Non-pigmented ciliary epithelial cell (primary cell): ENCODE data around the gene IFT122.
"Not testable (repeated sequence)": the region's sequence is repeated elsewhere in the genome, so short reads cannot be mapped to it uniquely, and the experiment has no call there.

Experiments
- DNase-seq: peaks from one replicate; pipeline ENCODE4 v3.0.0-alpha.2; 2010; ENCODE audit warnings: low read depth

IFT122 gene

DNA sequence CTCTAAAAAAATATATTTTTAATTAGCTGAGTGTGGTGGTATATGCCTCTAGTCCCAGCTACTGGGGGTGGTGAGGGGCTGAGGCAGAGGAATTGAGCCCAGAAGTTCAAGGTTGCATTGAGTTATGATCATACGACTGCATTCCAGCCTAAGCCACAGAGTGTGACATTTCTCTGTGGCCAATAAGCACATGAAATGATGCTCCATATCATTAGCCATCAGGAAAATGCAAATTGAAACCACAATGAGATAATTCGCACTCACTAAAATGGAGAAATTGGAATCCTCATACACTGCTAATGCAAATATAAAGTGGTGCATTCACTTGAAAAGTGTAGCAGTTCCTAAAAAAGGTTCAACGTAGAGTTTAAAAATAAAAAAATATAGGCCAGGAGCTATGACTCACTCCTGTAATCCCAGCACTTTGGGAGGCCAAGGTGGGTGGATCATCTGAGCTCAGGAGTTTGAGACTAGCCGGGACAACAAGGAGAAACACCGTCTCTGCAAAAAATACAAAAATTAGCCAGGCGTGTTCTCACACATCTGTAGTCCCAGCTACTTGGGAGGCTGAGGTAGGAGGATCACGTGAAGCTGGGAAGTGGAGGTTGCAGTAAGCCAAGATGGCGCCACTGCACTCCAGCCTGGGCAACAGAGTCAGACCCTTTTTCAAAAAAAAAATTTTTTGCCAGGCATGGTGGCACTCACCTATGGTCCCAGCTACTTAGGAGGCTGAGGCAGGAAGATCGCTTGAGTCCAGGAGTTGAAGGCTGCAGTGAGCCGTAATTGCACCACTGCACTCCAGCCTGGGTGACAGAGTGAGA lies 35.2 kb downstream of the IFT122 start:
- DNase-seq: no peak

- no peak for DNase-seq
These were observed 35.8 kb downstream of the IFT122 start for GRCh38 chr3:129475863-129476262.

- no peak for DNase-seq
These were observed 36.6 kb downstream of the IFT122 start for GRCh38 chr3:129476586-129476985.

GRCh38 chr3:129481225-129481765 lies 41.3 kb downstream of the IFT122 start:
- not testable (repeated sequence) for DNase-seq

DNA sequence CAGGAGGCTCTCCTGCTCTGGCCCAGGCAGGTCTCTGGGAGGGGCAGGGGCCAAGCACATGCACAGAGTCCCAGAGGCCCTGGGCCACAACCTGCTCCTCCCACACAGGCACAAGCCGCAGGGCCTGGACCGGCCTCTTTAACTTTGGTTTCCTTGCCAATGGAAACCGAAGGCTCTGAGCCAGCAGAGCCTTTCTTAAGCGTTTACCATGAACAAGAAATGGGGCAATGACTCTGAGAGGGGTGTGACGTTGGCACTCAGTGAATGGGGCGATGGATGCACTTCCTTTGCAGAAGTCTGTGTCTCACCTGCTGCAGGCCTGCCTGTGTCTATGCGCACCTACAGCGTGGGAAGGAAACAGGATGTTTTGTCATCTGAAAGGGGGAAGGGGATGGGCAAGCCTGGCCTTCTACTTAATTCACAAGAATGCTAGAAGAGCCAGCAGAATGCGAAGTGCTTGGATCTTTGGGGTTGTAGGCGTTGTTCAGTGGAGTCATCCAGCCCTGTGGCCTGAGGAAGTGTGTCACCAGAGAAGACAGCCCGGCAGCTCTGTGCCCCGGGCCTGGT lies 41.8 kb downstream of the IFT122 start:
- no peak for DNase-seq

DNA sequence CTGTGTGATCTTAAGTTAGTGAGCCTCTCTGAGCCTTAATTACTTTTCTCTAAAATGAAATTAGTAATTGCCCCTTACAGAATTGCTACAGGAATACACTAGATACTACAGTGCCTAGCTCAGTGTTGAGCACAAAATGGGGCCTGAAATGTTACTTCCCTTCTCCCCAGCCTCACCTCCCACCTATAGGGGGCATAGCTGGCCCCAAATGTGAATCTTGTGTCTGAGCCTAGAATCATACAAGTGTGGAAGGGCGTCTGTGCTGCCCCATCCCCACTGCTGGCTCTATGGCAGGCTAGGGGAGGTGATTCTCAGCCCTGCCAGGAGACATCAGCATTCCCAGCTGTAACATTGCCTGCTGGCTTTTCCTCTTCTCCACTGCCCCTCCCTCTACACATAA lies 42.7 kb downstream of the IFT122 start:
- no peak for DNase-seq

GRCh38 chr3:129483870-129484269 lies 43.8 kb downstream of the IFT122 start:
- DNase-seq: no peak

DNA sequence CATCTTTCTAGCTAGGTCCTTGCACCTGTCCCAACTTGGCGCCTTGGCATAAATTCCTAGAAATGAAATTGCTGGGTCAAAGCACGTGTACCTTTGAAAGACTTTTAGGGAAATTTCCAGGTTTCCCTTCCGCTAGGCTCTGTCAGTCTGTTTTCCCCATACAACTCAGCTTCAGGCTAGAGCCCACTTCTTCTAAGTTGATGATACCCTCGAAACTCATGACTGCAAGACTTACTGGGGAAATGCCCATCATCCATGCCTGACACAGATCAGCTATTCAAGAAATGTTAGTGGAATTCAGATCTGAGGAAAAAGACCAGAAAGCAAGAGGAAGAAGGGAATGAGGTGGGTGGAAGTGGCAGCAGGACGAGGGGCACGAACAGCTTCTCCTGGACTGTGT lies 45.1 kb downstream of the IFT122 start:
- not testable (repeated sequence) for DNase-seq

- no peak for DNase-seq
These were observed 46.0 kb downstream of the IFT122 start for GRCh38 chr3:129485721-129486663.

DNA sequence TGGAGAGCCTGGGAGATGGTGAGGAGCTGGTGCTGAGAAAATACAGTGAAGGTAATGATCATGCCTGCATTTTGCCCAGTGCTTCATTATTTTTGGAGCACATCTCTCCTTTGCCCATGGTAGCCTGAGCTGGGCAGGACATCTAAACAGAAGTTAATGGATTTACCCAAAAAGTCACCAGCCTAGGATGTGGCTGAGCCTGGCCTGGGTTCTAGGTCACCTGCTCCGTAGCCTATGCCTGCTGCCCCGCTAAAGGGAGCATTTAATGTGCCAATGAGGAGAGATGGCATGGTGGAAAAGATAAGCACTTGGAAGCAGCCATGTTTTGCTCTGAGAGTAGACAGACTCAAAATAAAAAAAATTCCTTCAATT lies 46.6 kb downstream of the IFT122 start:
- no peak for DNase-seq

DNA sequence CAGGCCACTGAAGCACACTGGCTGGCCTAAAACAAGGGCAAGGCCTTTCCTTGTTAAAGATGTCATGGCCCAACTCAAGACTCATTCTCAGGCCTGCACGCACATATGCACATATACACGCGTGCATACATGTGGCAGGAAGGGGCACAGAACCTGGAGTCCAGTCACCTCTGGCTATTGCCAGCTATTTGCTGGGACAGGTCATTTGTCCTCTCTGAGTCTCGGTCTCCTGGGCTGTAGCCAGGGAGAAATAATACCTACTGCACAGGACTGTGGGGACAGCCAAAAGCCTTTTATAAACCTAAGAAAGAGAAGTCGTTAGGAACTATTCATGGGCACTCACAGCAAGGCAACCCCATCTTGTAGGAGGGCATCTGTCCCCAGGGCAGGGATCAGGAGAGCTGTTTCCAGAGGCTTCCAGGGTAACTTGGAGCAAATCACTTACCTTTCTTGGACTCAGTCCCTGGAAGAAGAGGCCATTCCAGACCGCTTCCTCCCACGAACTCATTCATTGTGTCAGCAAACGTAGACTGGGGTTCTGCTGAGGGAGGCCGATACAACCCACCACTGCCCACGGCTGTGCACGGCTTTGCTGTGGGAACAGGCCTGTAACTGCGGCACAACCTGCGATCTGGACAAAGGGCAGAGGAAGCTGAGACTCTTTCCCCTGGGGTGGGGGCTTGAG lies 47.3 kb downstream of the IFT122 start:
- no peak for DNase-seq

GRCh38 chr3:129487868-129488335 lies 47.9 kb downstream of the IFT122 start:
- not testable (repeated sequence) for DNase-seq

- DNase-seq: not testable (repeated sequence)
These were observed 49.2 kb downstream of the IFT122 start for GRCh38 chr3:129489258-129489657.

- DNase-seq: peak; percentile 90
These were observed 50.2 kb downstream of the IFT122 start for GRCh38 chr3:129490273-129490675.

DNA sequence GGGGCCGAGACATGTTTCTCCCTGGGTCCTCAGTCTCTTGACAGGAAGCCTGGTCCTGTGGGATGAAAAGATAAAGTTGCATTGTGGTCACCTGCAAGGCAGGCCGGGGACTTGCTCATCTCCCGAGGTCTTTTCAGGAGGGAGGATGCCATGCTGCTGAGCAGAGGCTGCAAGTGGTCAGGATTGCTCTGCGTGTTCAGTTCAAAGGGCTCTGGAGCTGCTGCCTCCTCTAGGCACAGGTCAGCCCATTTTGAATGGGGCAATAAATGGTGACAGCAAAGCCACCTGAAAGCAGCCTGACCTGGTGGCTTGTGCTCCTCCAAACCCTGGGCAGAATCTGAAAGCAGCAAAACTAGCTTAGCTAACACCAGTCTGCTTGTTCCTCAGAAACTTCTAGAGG lies 51.1 kb downstream of the IFT122 start:
- not testable (repeated sequence) for DNase-seq

- peak; percentile 35 for DNase-seq
These were observed 51.8 kb downstream of the IFT122 start for GRCh38 chr3:129491794-129492193.

DNA sequence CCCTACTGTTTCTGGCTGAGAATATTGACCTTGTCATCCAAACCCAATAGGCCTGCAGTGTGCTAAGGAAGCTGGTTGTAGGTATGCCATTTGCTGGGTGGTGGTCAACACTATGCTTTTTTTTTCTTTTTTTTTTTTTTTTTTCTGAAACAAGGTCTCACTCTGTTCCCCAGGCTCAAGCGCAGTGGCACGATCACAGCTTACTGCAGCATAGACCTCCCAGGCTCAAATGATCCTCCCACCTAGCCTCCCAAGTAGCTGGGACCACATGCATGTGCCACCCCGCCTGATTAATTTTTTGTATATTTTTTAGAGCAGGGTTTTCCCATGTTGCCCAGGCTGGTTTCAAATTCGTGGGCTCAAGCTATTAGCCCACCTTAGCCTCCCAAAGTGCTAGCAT lies 52.7 kb downstream of the IFT122 start:
- no peak for DNase-seq

DNA sequence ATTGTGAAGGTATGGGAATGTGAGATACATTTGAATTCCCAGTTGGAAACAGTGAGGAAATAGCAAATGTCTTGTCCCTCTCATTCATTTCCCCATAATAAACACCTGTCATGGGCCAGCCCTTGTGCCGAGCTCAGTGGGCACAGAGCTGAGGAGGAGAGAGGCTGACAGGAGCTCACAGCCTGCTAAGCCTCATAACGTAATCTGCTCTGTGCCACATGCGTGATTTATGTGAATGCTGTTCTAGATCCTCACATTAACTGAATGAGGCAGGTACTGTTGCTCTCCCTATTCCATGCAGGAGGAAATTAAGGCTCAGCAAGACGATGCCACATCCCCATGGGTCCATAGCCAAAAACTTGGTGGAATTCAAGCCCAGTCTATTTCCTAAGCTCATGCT lies 53.2 kb downstream of the IFT122 start:
- no peak for DNase-seq

DNA sequence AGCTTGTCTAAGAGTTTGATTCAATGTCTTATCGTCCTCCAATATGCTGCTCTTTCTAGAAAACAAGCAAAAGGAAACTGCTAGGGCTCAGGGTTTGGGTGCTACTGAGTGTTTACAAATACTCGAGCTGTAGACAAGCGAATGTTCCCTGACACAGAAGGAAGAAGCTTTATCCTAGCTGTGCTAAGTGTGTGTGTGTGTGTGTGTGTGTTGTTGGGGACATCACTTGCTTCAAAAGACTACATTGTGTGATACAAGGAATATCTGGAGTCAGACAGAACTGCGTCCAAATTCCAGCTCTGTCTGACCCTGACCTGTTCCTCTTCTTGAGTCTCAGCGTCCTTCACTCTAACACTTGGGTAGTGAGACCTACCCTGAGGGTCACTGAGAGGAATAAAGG lies 54.5 kb downstream of the IFT122 start:
- DNase-seq: not testable (repeated sequence)

DNA sequence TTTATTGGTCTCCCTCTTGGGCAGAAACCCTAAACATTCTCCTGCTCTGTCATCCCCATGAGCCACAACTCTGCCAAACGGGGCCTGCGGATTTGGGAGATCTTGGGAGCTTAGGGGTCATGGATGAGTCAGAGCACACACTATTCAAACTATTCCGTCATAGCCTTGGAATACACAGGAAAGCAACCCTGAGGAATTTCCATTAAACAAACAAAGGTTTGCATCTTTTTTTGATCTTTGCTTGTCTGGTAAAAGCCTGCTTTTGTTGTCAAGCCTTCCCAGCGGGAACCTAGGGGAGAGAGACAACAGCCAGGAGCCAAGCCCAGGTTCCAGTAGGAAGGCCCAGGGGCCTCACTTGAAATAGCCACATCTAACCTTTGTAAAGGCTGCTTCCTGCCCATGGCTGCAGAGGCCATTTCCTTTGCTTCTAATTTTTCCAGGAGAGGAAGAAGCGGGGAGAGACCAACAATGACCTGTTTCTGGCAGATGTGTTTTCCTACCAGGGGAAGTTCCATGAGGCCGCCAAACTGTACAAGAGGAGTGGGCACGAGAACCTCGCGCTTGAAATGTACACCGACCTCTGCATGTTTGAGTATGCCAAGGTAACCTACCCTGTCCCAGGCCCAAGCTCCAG lies 55.1 kb downstream of the IFT122 start:
- DNase-seq: peak; percentile 31

GRCh38 chr3:129497876-129498275 lies 57.9 kb downstream of the IFT122 start:
- DNase-seq: not testable (repeated sequence)
